CD4-positive, alpha-beta memory T cell (primary cell): ENCODE data around the gene NUP62. TPM values are rescaled to one million over a fixed set of nuclear protein-coding genes. Genes with fewer than 3 reads are reported as not detected.

Experiments
- CTCF ChIA-PET: fragments of 350-600 bp; sonication (Branson Sonifier 250); formaldehyde crosslinking; loops from one replicate; lab custom pipeline; 2021; ENCODE audit warnings: inconsistent platforms; ENCODE audit not compliant: partially characterized antibody; lab: Charles Lee
- POLR2A ChIA-PET: fragments of 350-600 bp; sonication (Branson Sonifier 250); formaldehyde crosslinking; loops from one replicate; lab custom pipeline; 2021; ENCODE audit not compliant: partially characterized antibody; lab: Charles Lee
- DNase-seq, 5 donors: peaks; one replicate each; pipeline versions ENCODE4 v3.0.0 to v3.0.0-alpha.2; 2020 to 2022; ENCODE audit warnings: mixed read lengths in 1 of 5
- H3K27ac ChIP-seq: one replicate; pipeline ENCODE4 v1.7.0; 2013; ENCODE audit warnings: low read depth, low read length
- H3K27me3 ChIP-seq: 2 replicates; pipeline ENCODE4 v1.7.0; 2013; ENCODE audit warnings: mild to moderate bottlenecking, low read length, moderate library complexity; ENCODE audit not compliant: insufficient read depth
- H3K36me3 ChIP-seq: 2 replicates; pipeline ENCODE4 v1.7.0; 2013; ENCODE audit warnings: mild to moderate bottlenecking, low read length, moderate library complexity; ENCODE audit not compliant: insufficient read depth
- H3K4me1 ChIP-seq: 2 replicates; pipeline ENCODE4 v1.7.0; 2013; ENCODE audit warnings: mild to moderate bottlenecking, low read length, moderate library complexity; ENCODE audit not compliant: insufficient read depth
- H3K4me3 ChIP-seq, 2 donors: one replicate each; pipeline ENCODE4 v1.7.0; 2013; ENCODE audit warnings: low read length in 2 of 2, mild to moderate bottlenecking in 1 of 2
- H3K9me3 ChIP-seq, 2 donors: one replicate each; pipeline ENCODE4 v1.7.0; 2013; ENCODE audit warnings: low read length in 2 of 2, control low read depth in 1 of 2; ENCODE audit not compliant: control insufficient read depth in 1 of 2
- H3K27ac Mint-ChIP-seq, 7 donors: one replicate each; pipeline ENCODE4 v1.8.0; 2020 to 2021; ENCODE audit warnings: mixed read lengths in 7 of 7, mild to moderate bottlenecking in 6 of 7, inconsistent platforms in 3 of 7, moderate library complexity in 3 of 7
- H3K27me3 Mint-ChIP-seq, 2 donors: one replicate each; pipeline ENCODE4 v1.8.0; 2020 to 2021; ENCODE audit warnings: mixed read lengths in 2 of 2
- H3K36me3 Mint-ChIP-seq, 2 donors: one replicate each; pipeline ENCODE4 v1.8.0; 2020 to 2021; ENCODE audit warnings: mixed read lengths in 2 of 2, inconsistent platforms in 1 of 2, mild to moderate bottlenecking in 1 of 2
- H3K4me1 Mint-ChIP-seq, 4 donors: one replicate each; pipeline ENCODE4 v1.8.0; 2020 to 2021; ENCODE audit warnings: mixed read lengths in 4 of 4, mild to moderate bottlenecking in 1 of 4
- H3K4me3 Mint-ChIP-seq, 8 donors: one replicate each; pipeline ENCODE4 v1.8.0; 2020 to 2021; ENCODE audit warnings: mixed read lengths in 8 of 8, mild to moderate bottlenecking in 7 of 8, moderate library complexity in 6 of 8, inconsistent platforms in 3 of 8
- H3K9me3 Mint-ChIP-seq, 8 donors: one replicate each; pipeline ENCODE4 v1.8.0; 2020 to 2021; ENCODE audit warnings: mixed read lengths in 8 of 8, mild to moderate bottlenecking in 5 of 8, inconsistent platforms in 3 of 8, moderate library complexity in 1 of 8
- intact Hi-C: fragments of 100-400 bp; cut with micrococcal nuclease; formaldehyde crosslinking; loops from one replicate; pipeline ENCODE4 v1.15.1; 2023
- polyA plus RNA-seq, 2 donors: library from polyadenylated mRNA; unstranded; fragments of 300-500 nt; fragmentation: Illumina TruSeq; gene quantifications; one replicate each; pipeline ENCODE4 v1.2.3, GENCODE V29; 2021
- total RNA-seq, 2 experiments: library from RNA; stranded (reverse); gene quantifications; one replicate each; pipeline ENCODE4 v1.2.3, GENCODE V29; 2021

NUP62 gene
- total RNA-seq = 10 to 100 TPM; 65.2 to 68.2 TPM
- polyA plus RNA-seq = 10 to 100 TPM; 43.3 to 71.0 TPM

DNA sequence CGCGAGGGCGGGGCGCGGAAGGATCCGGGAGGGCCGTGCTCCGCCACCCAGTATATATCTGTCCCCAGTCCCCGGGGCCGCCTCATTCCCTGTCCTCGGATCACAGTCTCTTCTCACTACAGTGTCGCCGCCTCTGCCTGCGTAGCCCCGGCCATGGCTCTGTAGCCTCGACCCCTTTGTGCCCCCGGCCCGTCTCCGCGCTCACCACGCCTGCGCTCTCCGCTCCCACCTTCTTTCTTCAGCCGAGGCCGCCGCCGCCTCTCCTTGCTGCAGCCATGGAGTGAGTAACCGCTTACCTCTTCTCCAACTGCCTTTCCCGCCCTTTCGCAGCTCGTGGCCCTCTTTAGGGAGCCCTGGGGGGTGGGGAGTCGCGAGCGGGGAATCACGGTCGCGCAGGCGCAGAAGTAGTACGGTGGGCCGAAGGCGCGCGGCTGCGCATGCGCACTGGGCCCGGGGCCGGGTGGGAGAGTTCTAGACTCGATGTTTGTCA is at the start of gene NUP62, which contains the start of gene ATF5:
Gene NUP62, minus strand, starts transcription at position 384 of the 490 bp plus-strand sequence. CDS start 19,697 bp downstream, outside the sequence.
Gene ATF5, plus strand, starts transcription at position 85 of the 490 bp plus-strand sequence. CDS start 1,646 bp downstream, outside the sequence.
- Histone ChIP-seq H3K36me3 (peaks cover 20% of the 10 kb centered on the region), H3K27me3 (no peaks in the 10 kb centered on the region), H3K4me3 (peak within 1 kb of the TSS; percentile 93 to 99), H3K9me3 (no peaks in the 10 kb centered on the region), H3K27ac (peak within 1 kb of the TSS; percentile 96), H3K4me1 (peaks cover 57% of the 10 kb centered on the region)
- H3K27me3 Mint-ChIP-seq = no peaks in the 10 kb centered on the region
- peak; percentile 91 to 95 (median 93) for DNase-seq
- H3K36me3 Mint-ChIP-seq = peaks cover 25 to 30% of the 10 kb centered on the region in 2 donors
- peaks cover 0 to 7% (median 0%) of the 10 kb centered on the region in 8 donors for H3K9me3 Mint-ChIP-seq
- peak within 1 kb of the TSS; percentile 97 to 99 (median 98) for H3K4me3 Mint-ChIP-seq
- peaks cover 36 to 74% (median 59%) of the 10 kb centered on the region in 4 donors for H3K4me1 Mint-ChIP-seq
- intact Hi-C loops = loop anchor here (1.0 to 2.0 kb wide), 6 partner anchors 32 to 876 kb away; partner anchors contain the start of genes AKT1S1, IL4I1, MED25 and PTOV1
- H3K27ac Mint-ChIP-seq = peak within 1 kb of the TSS; percentile 96 to 99 (median 98)
- ChIA-PET POLR2A (interaction anchor here (0.6 to 4.6 kb wide), 24 partner anchors 9 to 1249 kb away, joined by 3 to 47 read pairs (median 5); partner anchors contain the start of genes AKT1S1, AP2A1, BCL2L12 and FUZ), CTCF (interaction anchor here (0.5 to 3.1 kb wide), 5 partner anchors 9 to 435 kb away, joined by 3 to 15 read pairs (median 4); partner anchors contain the start of gene PNKP)

DNA sequence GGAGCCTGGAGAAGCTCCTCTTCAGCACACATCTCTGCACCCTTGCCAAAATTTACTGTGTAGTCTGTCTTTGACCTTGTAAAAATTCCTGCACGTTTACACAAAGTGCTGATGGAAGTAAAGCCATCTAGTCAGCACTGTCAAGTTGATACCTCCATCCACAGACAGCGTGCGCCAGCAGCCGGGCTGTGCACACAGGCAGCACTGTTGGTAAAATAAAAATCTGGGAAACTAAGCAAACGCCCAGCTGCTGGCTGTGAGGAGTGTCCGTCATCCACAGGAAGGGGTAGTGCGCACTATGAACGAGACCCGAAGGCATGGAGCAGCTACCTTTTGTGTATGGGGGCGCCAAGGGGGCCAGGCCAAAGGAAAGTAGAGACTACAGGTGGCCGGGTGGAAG is 49.0 kb upstream of the NUP62 start:
- H3K4me1 ChIP-seq = no peaks in the 10 kb centered on the region

DNA sequence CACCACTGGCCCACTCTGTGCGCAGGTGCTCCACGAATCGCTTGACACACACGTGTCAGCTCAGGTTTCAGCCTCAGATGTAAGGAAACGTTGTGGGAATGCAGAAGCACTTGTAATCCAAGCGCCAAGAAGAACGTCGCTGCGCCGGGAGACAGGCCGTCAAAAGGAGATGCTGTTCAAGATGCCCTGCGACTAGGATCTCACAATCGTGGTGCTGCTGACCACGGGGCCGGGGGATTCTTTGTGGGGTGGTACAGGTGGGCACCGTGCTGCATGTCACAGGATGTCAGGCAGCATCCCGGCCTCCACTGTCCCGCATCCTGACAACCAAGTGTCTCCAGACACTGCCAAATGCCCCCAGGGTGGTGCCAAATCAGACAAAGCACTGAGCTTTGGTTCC is 48.6 kb upstream of the NUP62 start:
- Histone ChIP-seq H3K27me3 (no peaks in the 10 kb centered on the region), H3K36me3 (peaks cover 20% of the 10 kb centered on the region), H3K27ac (no peak overlapping the region), H3K4me1 (no peaks in the 10 kb centered on the region), H3K4me3 (no peak overlapping the region), H3K9me3 (no peaks in the 10 kb centered on the region)
- H3K27me3 Mint-ChIP-seq = no peaks in the 10 kb centered on the region
- no peak overlapping the region for H3K4me3 Mint-ChIP-seq
- ChIA-PET CTCF (no interaction called here), POLR2A (no interaction called here)
- peaks cover 24 to 53% of the 10 kb centered on the region in 2 donors for H3K36me3 Mint-ChIP-seq
- H3K27ac Mint-ChIP-seq = peak overlapping the region in 1 of 7 donors; percentile 22
- H3K9me3 Mint-ChIP-seq = no peaks in the 10 kb centered on the region
- peaks cover 0 to 2% (median under 1%) of the 10 kb centered on the region in 4 donors for H3K4me1 Mint-ChIP-seq
- no peak for DNase-seq
- intact Hi-C loops = no loop called here

More for the DNA sequence above, 49.0 kb upstream of the NUP62 start:
- ChIA-PET POLR2A (no interaction called here), CTCF (interaction anchor here (1.0 kb wide), 1 partner anchor 24 kb away, joined by 3 read pairs; no protein-coding TSS in a partner anchor)
- no peak overlapping the region for H3K4me3 Mint-ChIP-seq
- Histone ChIP-seq H3K27me3 (no peaks in the 10 kb centered on the region), H3K36me3 (peaks cover 20% of the 10 kb centered on the region), H3K9me3 (no peaks in the 10 kb centered on the region), H3K27ac (no peak overlapping the region), H3K4me3 (no peak overlapping the region)
- peaks cover 24 to 53% of the 10 kb centered on the region in 2 donors for H3K36me3 Mint-ChIP-seq
- no peaks in the 10 kb centered on the region for H3K9me3 Mint-ChIP-seq
- peaks cover 0 to 2% (median under 1%) of the 10 kb centered on the region in 4 donors for H3K4me1 Mint-ChIP-seq
- no peak overlapping the region for H3K27ac Mint-ChIP-seq
- H3K27me3 Mint-ChIP-seq = no peaks in the 10 kb centered on the region
- intact Hi-C loops = no loop called here
- no peak for DNase-seq

GRCh38 chr19:49977076-49977475 is 47.8 kb upstream of the NUP62 start:
- Histone ChIP-seq H3K9me3 (no peaks in the 10 kb centered on the region), H3K36me3 (peaks cover 20% of the 10 kb centered on the region), H3K4me1 (no peaks in the 10 kb centered on the region), H3K4me3 (no peak overlapping the region), H3K27me3 (no peaks in the 10 kb centered on the region), H3K27ac (no peak overlapping the region)
- POLR2A ChIA-PET = no interaction called here
- H3K4me1 Mint-ChIP-seq = no peaks in the 10 kb centered on the region
- intact Hi-C loops = no loop called here
- H3K27ac Mint-ChIP-seq = no peak overlapping the region
- no peaks in the 10 kb centered on the region for H3K9me3 Mint-ChIP-seq
- CTCF ChIA-PET = interaction anchor here (1.6 kb wide), 1 partner anchor 39 kb away, joined by 6 read pairs; no protein-coding TSS in a partner anchor
- peaks cover 24 to 53% of the 10 kb centered on the region in 2 donors for H3K36me3 Mint-ChIP-seq
- no peaks in the 10 kb centered on the region for H3K27me3 Mint-ChIP-seq
- DNase-seq = no peak
- H3K4me3 Mint-ChIP-seq = no peak overlapping the region

GRCh38 chr19:49976496-49976895 is 47.2 kb upstream of the NUP62 start:
- Histone ChIP-seq H3K27ac (no peak overlapping the region), H3K9me3 (no peaks in the 10 kb centered on the region), H3K27me3 (no peaks in the 10 kb centered on the region), H3K4me1 (no peaks in the 10 kb centered on the region), H3K36me3 (peaks cover 20% of the 10 kb centered on the region), H3K4me3 (no peak overlapping the region)
- POLR2A ChIA-PET = no interaction called here
- Mint-ChIP-seq H3K4me3 (no peak overlapping the region), H3K36me3 (peaks cover 20 to 49% of the 10 kb centered on the region in 2 donors), H3K27ac (no peak overlapping the region), H3K9me3 (no peaks in the 10 kb centered on the region), H3K27me3 (no peaks in the 10 kb centered on the region), H3K4me1 (no peaks in the 10 kb centered on the region)
- no peak for DNase-seq
- intact Hi-C loops = no loop called here
- CTCF ChIA-PET = interaction anchor here (1.6 kb wide), 1 partner anchor 39 kb away, joined by 6 read pairs; no protein-coding TSS in a partner anchor

GRCh38 chr19:49975051-49975450 is 45.7 kb upstream of the NUP62 start:
- H3K9me3 Mint-ChIP-seq = no peaks in the 10 kb centered on the region
- no peak overlapping the region for H3K4me3 ChIP-seq
- no peaks in the 10 kb centered on the region for H3K4me1 Mint-ChIP-seq
- no peak overlapping the region for H3K4me3 Mint-ChIP-seq
- no peak overlapping the region for H3K27ac ChIP-seq
- DNase-seq = no peak
- H3K4me1 ChIP-seq = no peaks in the 10 kb centered on the region
- no peaks in the 10 kb centered on the region for H3K27me3 ChIP-seq
- H3K27ac Mint-ChIP-seq = no peak overlapping the region
- peaks cover 15 to 38% of the 10 kb centered on the region in 2 donors for H3K36me3 Mint-ChIP-seq
- ChIA-PET POLR2A (no interaction called here), CTCF (interaction anchor here (0.6 kb wide), 1 partner anchor 61 kb away, joined by 3 read pairs; no protein-coding TSS in a partner anchor)
- H3K36me3 ChIP-seq = peaks cover 20% of the 10 kb centered on the region
- no peaks in the 10 kb centered on the region for H3K9me3 ChIP-seq
- no peaks in the 10 kb centered on the region for H3K27me3 Mint-ChIP-seq
- intact Hi-C loops = no loop called here

DNA sequence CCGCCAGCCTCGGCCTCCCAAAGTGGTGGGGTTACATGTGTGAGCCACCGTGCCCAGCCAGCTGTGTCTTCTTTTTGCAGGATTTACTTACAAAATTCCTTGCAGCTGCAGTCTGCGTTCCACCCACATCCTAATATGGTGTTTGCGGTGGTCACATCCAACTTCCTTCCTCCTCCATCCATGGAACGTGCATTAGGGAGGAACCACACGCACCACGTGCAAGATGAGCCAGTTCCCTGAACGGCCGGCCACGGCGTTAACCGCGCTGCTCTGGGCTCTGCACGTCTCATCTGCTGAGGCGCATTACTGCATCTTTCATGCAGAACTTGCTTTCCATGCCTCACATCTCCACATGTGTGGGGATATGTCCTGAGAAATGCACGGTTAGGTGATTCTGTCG is 44.7 kb upstream of the NUP62 start:
- H3K27me3 ChIP-seq = no peaks in the 10 kb centered on the region
- Mint-ChIP-seq H3K4me3 (no peak overlapping the region), H3K27ac (peak overlapping the region in 1 of 7 donors; percentile 4), H3K9me3 (no peaks in the 10 kb centered on the region), H3K27me3 (peaks cover 0 to 2% of the 10 kb centered on the region in 2 donors), H3K36me3 (peaks cover 14 to 33% of the 10 kb centered on the region in 2 donors), H3K4me1 (no peaks in the 10 kb centered on the region)
- peaks cover 20% of the 10 kb centered on the region for H3K36me3 ChIP-seq
- intact Hi-C loops = no loop called here
- no peak overlapping the region for H3K27ac ChIP-seq
- no peaks in the 10 kb centered on the region for H3K4me1 ChIP-seq
- H3K9me3 ChIP-seq = no peaks in the 10 kb centered on the region
- CTCF ChIA-PET = no interaction called here
- H3K4me3 ChIP-seq = no peak overlapping the region
- POLR2A ChIA-PET = no interaction called here
- no peak for DNase-seq
